Erythroblast (primary cell): ENCODE results near the gene RBFOX1.

Experiments used
- GATA1 ChIP-seq: IDR thresholded peaks from 2 replicates; pipeline ENCODE4 v1.6.1; 2011; ENCODE audit warnings: low read depth, mild to moderate bottlenecking, control low read depth, low read length, moderate library complexity
- POLR2A ChIP-seq: IDR thresholded peaks from 2 replicates; pipeline ENCODE4 v1.6.1; 2011; ENCODE audit warnings: mild to moderate bottlenecking, low read length

GRCh38 chr16:7487574-7488323, 155.1 kb downstream of the RBFOX1 start:
- TF ChIP-seq POLR2A: no peak
- TF ChIP-seq GATA1: no peak
